ENCODE measurements around the gene HOXA7. TPM values are rescaled to one million over a fixed set of nuclear protein-coding genes. Genes with fewer than 3 reads are reported as not detected.
A peak's percentile ranks its signal among the peaks of the same experiment; 100 is the strongest.

Gene HOXA7
- total and polyA plus RNA-seq, 2 of the 8 experiments (the other 6 are each of a cell fraction or from before 2014, with no cell fraction given), result 0.03 TPM; not detected in 1

- WGBS, 2 experiments (ENCODE audit: extremely low coverage in 1 of 2, insufficient coverage in 1 of 2, insufficient read length in 1 of 2, insufficient replicate concordance in 2 of 2, low coverage in 1 of 2, low lambda C conversion rate in 2 of 2, missing lambda C conversion rate in 1 of 2), result 13% methylated on average over 50 of the region's 50 CpGs; no CpG with 5 or more reads in 1 of the 2 experiments
- Histone ChIP-seq H3K27me3 (replicated peaks in 1 of 4; ENCODE audit: control insufficient read depth in 3 of 4, extremely low read depth in 1 of 4, insufficient read depth in 3 of 4, low read length in 3 of 4) (peaks cover 95 to 100% (median 99%) of the 10 kb centered on the region in 4 experiments), H3K14ac (ENCODE audit: insufficient read length) (no peak overlapping the region), H2BK5ac (ENCODE audit: low read depth, low read length) (no peak overlapping the region), H3K4ac (replicated peaks; ENCODE audit: insufficient read length, low read depth, low read length) (no peak overlapping the region), H3K4me3 (ENCODE audit: extremely low read depth in 1 of 4, insufficient read depth in 2 of 4, low read depth in 3 of 4, low read length in 4 of 4) (no peak overlapping the region), H2AK5ac (ENCODE audit: low read depth, low read length) (no peak overlapping the region), H3K18ac (ENCODE audit: extremely low read depth, low read length) (no peak overlapping the region), H3K23ac (ENCODE audit: insufficient read length) (no peak overlapping the region), H3K27ac (ENCODE audit: low read depth, low read length) (no peak overlapping the region), H4K5ac (ENCODE audit: insufficient read length, low read depth, low read length) (no peak overlapping the region), H3K4me2 (ENCODE audit: insufficient read depth in 1 of 2, low read depth in 2 of 2, low read length in 2 of 2) (no peak overlapping the region), H4K20me1 (replicated peaks in 1 of 2; ENCODE audit: control insufficient read depth in 1 of 2, insufficient read depth in 2 of 2, low read length in 2 of 2) (peaks cover 21 to 38% of the 10 kb centered on the region in 2 experiments), H2BK12ac (ENCODE audit: low read depth, low read length) (no peak overlapping the region), H2BK120ac (replicated peaks; ENCODE audit: low read depth, low read length) (no peak overlapping the region), H3K56ac (replicated peaks; ENCODE audit: insufficient read length, low read depth, low read length) (no peak overlapping the region), H3K79me2 (ENCODE audit: control insufficient read depth in 1 of 2, insufficient read depth in 2 of 2, low read length in 2 of 2) (no peaks in the 10 kb centered on the region), H2BK15ac (ENCODE audit: low read length) (no peak overlapping the region), H3K79me1 (ENCODE audit: low read depth, low read length) (no peaks in the 10 kb centered on the region), H3K9ac (replicated peaks in 1 of 4; ENCODE audit: extremely low read depth in 1 of 4, low read depth in 3 of 4, low read length in 3 of 4) (no peak overlapping the region), H2BK20ac (ENCODE audit: low read length) (no peak overlapping the region), H4K8ac (ENCODE audit: extremely low read depth, insufficient read depth, low read length) (no peak overlapping the region), H3K23me2 (ENCODE audit: low read depth, low read length) (no peaks in the 10 kb centered on the region), H3K36me3 (ENCODE audit: control insufficient read depth in 2 of 4, insufficient read depth in 4 of 4, low read length in 3 of 4) (peaks cover 0 to 12% (median 0%) of the 10 kb centered on the region in 4 experiments; a peak in 1 of 8 replicates), H3K4me1 (replicated peaks in 1 of 4; ENCODE audit: control insufficient read depth in 3 of 4, insufficient read depth in 4 of 4, low read length in 3 of 4) (no peaks in the 10 kb centered on the region; a peak in 3 of 7 replicates), H2AFZ (ENCODE audit: low read length) (no peak overlapping the region), H3K9me3 (ENCODE audit: insufficient read depth in 2 of 2, low read depth in 1 of 2, low read length in 1 of 2) (peaks cover 0 to 6% of the 10 kb centered on the region in 2 experiments; a peak in 1 of 4 replicates), H4K91ac (replicated peaks; ENCODE audit: insufficient read length, low read length) (no peak overlapping the region)
- POLR2A ChIA-PET (ENCODE audit: partially characterized antibody), result interaction anchor here (1.5 kb wide), 1 partner anchor 10 kb away, joined by 4 read pairs; the partner anchor contains the start of gene HOXA7
- CTCF ChIA-PET (ENCODE audit: partially characterized antibody), result interaction anchor here (1.1 to 5.2 kb wide), 8 partner anchors 9 to 24 kb away, joined by 3 to 29 read pairs (median 7); partner anchors contain the start of genes HOXA3 and HOXA5
- DNase-seq (ENCODE audit: low read depth in 1 of 2, low spot score in 2 of 2), result no peak
- peak; percentile 65 for TF ChIP-seq CTBP2 (IDR thresholded peaks at IDR 0.05; ENCODE audit: borderline replicate concordance, insufficient read depth, insufficient read length, low read length)
- TF ChIP-seq RNF2 (IDR thresholded peaks at IDR 0.05; ENCODE audit: borderline replicate concordance, low read depth, low read length, missing control alignments, poor library complexity, severe bottlenecking), result peak; percentile 74
- TF ChIP-seq EZH2 (IDR thresholded peaks at IDR 0.05; ENCODE audit: low read depth, low read length, severe bottlenecking), result peak; percentile 98
- no peak for TF ChIP-seq NANOG (IDR thresholded peaks at IDR 0.05; ENCODE audit: insufficient read depth, low read depth, low read length, poor library complexity, severe bottlenecking)
- TF ChIP-seq SUZ12 (IDR thresholded peaks at IDR 0.05; ENCODE audit: low read length), result peak; percentile 98
- TF ChIP-seq SRF (IDR thresholded peaks at IDR 0.05; ENCODE audit: low read depth, low read length), result no peak
- TF ChIP-seq GTF2F1 (IDR thresholded peaks at IDR 0.05; ENCODE audit: borderline replicate concordance, low read depth, low read length), result no peak
- FAIRE-seq, result no peak
Measured at GRCh38 chr7:27166531-27167505, 10.3 kb upstream of the HOXA7 start.

All from H1 (cell line).